NCI-H2107 treated with DMSO at 0.1 percent for 48 hours (cell line): ENCODE results near the gene LACRT.
"Not testable (repeated sequence)": the region's sequence is repeated elsewhere in the genome, so short reads cannot be mapped to it uniquely, and the experiment has no call there.

Experiments
- DNase-seq: peaks from one replicate; lab custom pipeline; 2025; ENCODE audit not compliant: unreplicated experiment; lab: John Stamatoyannopoulos, UW

LACRT gene

DNA sequence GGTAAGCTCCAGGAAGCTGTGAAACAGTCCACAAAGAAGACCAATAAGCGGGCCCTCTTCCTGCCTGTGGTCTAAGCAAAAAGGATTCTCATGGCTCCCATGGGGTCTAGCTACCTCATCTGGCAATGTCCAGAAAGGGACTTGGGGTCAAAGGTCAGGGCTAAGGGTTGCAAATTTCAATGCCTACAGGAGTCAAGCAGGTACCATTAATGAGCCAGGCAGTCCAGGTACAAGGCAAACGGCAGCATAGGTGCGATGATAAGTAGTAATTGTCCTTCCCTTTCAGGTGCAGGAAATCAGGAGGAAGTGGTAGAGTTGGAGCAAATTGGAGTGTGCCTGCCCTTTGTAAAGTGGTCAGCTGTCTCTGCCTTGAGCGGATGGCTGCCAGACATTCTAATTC lies 6.4 kb upstream of the LACRT start:
- DNase-seq = no peak

DNA sequence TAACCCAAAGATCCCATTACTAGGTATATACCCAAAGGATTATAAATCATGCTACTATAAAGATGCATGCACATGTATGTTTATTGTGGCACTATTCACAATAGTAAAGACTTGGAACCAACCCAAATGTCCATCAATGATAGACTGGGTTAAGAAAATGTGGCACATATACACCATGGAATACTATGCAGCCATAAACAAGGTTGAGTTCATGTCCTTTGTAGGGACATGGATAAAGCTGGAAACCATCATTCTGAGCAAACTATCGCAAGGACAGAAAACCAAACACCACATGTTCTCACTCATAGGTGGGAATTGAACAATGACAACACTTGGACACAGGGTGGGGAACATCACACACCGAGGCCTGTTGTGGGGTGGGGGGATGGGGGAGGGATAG lies 4.4 kb upstream of the LACRT start:
- not testable (repeated sequence) for DNase-seq

DNA sequence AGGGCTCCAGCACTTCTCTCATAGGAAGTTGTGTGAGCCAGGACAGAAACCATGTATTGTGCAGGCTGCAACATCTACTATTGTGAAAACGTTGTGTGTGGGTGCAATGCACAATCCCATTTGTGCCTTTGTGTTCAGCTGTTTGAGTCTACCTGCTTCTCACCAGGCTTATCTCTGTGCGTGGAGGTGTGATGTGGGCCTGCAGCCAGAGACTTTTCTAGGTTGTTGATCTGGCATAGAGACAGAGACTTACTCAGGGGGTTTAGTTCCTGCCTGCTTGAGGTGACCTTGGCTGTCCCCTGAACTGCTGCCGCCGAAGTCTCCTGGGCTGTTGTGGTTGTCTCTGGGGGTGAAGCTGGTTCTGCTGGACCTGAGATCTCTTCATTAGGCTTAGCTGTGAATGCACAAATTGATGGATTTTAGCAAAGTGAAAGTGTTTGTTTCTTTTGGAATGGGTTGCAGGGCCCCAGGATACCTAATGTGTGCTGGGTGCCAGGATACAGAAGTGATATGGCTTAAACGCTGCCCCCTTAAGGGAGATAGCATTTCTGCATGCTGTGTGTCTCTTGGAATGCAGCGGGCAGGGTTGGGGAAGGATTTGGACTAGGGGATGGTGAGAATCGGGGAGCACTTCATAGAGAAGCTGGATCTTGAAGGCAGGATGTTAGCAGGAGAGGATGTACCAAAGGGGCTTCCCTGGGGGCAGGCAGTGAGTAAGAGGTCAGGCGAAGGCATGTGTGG lies 2.5 kb downstream of the LACRT start:
- DNase-seq = no peak

DNA sequence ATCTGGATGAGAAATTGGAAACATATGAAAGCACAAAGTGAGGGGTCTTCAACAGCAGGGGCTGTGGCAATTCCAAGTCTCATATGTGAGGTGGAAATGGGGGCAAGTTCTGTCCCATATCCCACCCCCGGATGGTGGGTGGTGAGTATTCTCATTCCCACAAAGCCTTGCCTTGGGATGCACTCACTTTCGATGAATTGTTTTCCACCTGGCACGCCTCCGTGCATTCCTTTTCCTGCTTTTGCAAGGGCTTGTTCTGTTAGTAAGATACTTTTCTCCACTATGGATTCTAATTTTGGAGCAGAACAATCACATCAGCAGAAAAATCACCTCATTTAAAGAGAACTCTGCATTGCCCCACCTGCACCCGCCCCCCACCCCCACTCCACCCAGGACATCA lies 3.1 kb downstream of the LACRT start:
- DNase-seq = no peak

DNA sequence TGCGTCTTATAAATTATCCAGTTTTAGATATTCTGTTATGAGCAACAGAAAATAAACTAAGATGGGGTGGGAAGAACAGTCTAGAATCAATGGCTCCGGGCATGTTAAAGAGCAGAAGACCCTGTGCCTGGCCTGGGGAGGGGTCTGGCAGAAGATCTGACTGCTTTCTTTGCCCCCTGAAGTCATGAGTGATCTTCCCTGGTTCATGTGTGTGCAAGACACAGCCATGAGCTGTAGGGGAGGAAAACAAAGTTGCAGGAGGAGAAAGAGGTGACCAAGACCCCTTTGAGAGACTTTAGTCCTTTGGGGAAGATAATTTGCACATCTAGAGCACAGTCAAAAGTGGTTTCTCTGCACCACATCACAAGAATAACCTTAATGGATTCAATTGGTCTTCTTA lies 4.8 kb downstream of the LACRT start:
- no peak for DNase-seq

DNA sequence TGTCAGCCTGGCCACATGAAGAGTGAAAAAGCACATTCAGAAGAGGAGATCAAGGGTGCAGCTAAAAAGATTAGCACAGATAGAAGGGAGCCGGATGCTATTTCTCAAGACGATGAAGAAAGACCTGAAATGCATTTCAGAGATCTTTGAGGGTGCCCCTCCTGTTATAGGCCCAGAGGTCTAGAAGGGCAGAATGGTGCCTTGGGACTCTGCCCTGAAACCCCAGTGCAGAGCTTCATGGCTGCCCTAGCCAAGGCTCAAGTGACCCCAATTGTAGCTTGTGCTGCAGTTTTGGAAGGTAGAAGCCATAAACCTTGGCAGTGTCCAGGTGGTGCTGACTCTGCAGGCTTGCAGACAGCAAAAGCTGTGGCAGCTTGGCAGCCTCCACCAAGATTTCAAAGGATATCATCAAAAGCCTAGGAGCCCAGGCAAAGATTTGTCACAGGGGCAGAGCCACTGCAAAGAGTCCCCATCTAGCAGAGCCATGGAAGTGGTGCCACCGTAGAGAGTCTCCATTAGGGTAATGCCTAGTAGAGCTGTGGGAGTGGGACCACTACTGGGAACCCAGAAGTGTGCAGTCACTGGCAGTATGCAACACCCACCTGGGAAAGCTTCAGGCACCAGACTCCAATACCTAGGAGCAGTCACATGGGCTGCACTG lies 6.4 kb downstream of the LACRT start:
- no peak for DNase-seq

DNA sequence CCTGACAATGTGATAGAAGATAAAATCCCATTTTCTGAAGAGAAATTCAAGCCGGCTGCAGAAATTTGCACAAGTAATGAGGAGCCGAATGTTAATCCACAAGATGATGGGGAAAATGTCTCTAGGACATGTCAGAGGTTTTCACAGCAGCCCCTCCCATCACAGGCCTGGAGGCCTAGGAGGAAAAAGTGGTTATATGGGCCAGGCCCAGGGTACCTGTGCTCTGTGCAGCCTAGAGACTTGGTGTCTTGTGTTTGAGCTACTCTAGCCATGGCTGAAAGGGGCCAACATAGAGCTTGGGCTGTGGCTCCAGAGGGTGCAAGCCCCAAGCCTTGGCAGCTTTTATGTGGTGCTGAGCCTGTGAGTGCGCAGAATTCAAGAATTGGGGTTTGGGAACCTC lies 7.4 kb downstream of the LACRT start:
- no peak for DNase-seq

DNA sequence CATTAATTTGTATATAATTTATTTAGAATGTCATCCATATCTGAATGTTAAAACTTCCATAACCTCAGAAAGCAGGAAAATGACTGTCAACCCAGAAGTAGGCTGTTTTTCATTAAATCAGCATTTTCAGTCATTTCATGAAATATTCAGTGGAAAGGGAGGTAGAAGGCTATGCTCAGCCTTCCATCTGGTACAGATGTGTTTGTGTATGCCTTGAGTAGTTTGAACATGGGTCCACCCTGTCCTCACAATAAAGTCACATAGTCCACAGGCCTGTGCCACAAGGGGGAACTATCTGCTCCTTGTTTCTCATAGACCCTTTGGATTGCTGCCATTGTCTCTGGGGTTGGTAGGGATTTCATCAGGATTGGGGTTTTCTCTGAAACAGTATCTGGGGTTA lies 9.1 kb downstream of the LACRT start:
- no peak for DNase-seq

DNA sequence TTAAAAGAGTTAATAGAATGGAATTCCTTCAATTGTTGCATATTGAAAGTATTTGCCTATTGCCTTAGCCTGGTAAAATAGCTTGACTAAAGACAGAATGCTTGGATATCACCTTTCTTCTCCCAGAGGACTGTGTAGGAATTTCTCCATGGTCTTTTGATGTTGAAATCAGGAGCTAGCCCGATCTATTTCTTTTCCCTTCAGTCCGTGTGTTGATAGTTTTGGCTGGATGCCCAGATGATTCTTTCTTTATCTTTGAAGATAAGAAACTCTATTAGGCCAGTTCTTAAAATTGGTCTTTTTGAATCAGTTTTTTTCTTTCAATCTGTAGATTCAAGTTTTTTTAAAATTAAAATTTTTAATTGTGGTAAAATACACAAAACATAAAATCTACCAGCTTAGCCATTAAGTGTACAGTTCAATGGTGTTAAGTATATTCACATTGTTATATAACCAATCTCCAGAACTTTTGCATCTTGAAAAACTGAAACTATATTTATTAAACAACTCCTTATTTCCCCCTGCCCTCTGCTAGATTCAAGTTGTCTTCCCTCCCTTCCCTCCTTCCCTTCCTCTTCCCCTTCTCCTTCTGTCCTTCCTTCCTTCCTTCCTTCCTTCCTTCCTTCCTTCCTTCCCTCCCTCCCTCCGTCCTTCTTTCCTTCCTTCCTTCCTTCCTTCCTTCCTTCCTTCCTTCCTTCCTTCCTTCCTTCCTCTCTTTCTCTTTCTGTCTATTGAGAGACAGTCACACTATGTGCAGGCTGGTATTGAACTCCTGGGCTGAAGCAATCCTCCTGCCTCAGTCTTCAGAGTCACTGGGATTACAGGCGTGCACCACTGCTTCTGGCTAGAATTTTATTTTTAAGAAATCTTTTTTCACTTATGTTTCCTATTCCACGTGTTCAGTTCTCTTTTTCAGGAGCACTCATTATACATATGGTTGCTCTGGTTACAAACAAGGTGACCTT lies 10.1 kb downstream of the LACRT start:
- DNase-seq = no peak

DNA sequence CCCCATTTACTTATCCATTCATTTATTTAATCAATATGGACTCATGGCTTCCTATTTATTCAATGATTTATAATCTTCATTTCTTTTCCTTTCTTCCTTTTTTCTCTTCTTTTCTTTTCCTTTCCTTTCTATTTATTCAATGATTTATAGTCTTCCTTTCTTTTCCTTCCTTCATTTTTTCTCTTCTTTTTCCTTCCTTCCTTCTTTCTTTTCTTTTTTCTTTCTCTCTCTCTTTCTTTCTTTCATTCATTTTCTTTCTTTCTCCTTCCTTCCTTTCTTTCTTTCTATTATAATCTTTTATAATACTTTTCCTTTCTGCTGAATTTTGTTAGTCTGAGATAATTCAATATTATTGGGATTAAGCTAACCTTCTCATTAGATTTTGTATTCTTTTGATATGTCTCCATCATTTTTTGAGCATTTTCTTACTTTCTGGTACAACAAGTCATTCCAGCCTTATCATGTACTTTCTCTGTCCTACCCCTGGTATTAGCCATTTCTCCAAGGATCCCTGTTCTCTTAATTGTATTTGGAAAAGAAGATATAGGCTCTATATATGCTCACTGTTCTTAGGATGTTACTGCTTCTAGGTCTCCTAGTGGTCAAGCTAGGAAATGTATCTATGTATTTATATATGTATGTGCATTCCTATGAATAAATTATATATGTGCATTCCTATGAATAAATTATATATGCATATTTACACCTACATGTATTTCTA lies 12.1 kb downstream of the LACRT start:
- no peak for DNase-seq

DNA sequence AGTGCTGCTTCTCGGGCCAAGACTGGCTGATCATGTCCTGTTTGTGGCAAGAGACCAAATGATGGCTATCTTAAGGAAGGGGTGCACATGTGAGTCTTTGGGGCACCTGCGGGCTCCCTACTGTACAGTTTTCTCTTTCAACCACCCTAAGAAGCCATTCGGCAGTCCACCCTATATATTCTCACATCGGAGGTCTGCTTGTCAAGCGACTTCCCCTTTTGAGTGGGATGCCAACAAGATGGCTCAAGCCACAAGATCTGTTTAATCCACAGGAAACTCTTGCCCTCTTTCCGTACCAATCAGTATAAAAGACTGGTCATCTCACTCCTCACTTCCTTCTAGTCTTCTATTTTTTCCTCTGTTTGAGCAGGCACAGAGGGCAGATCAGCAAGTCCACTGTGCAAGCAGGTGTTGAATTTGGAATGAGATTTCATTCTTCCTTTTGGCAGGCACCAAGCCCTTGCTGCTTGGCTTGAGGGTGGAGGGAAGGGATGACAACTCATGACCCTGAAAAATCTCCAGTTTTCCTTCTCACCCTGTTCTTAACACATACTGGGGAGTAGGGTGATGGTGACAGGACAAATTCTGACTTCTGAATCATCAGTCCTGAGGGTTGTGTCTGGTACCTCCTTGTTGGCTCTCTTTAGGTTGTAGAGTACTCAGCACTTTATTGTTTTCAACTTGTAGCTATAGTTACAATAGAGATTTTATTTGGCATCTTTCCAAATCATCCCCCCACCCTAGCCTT lies 17.6 kb downstream of the LACRT start:
- no peak for DNase-seq

DNA sequence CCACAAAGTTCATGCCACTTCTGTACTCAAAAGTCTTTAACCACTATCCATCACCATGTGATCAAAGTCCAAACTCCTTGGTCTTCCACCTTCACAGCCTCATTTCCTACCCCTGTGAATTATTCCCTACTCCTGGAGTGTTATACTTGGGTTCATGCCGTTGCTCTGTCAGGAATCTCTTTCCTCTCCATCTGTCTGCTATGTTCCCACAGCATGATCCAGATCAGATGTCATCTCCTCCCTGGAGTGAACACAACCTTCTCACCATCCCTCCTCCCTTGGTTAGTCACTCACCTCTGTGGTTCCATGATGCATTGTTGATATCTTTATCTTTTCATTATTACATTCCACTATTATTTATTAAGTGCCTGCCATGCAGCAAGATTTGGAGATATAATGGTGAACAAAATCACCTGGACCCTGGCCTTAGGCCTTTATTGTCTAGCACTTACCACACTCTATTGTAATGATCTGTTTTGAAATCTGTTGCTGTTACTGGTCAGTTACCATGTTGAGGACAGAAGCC lies 22.4 kb downstream of the LACRT start:
- DNase-seq = no peak

DNA sequence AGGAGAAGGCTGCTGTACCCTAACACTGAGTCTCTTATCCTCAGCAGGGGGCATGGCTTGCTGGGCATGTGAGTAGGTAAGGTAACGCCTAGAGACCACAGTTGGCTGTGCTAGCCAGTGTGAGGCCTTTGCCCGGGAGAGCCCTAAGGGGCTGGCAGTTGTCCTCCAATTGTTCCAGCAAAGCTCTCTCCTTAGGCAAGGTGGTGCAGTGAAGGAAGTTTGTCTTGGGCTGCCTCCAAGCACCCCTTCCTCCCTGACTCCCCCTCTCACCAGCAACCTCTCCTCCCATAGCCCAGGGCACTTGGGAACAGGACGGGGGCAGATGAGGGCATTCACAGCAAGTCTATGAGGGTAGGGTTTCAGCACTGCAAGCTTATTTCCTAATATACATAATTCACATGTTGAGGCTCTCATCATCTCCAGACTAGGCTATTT lies 23.0 kb downstream of the LACRT start:
- DNase-seq = no peak

DNA sequence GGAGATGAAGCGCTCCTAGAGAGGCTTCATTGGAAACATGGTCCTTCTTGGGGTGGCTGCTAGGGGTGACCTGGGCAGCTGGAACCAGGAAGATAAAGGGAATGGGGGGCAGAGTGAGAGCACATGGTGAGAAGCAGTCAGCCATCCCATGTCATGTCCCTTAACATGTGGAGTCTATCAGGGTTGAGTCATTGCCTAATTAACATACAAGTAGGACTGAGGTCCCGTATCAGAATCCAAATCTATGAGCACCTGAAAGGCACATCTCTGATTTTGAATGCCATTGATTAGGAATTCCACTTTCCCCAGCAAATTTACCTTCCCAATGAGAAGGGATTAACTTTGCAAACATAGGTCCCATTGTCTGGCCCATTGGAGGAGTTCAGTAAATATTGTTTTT lies 25.9 kb downstream of the LACRT start:
- no peak for DNase-seq

DNA sequence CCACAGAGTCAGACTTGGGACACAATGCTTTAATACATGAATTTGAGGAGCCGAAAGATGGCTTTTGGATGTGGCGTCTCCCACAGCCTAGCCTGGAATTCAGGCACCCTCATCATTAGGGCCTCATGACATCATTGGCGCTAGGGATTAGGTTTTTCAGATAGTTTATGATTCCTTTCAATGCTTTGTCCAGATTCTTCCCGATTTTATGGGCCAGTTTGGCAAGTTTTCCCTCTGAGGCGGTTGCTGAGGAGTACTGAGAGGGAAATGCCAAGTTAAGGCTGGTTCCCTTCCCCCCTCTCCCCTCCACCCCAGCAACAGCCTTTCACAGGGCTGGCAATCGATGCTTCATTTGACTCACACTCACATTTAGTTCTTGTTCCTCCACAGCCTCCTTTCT lies 26.5 kb downstream of the LACRT start:
- DNase-seq = no peak

DNA sequence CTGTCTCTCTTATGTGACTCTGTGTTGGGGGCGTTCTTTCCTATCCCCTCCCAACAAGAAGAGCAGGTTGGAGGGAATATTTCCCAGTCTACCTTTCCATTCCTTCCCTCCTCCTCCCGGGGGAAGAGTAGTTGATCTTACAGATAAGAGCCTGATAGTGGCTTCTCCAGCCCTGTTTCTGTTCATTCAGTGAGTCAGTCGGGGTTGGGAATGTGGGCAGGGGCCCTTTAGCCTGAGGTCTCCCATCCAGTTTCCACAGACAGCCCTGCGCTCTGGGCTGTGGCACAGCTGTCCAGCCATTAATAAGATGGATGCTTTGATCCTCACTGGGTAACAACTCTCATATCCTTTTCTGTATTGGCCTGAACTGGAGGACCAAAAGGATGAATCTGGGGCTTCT lies 28.1 kb downstream of the LACRT start:
- DNase-seq = no peak

DNA sequence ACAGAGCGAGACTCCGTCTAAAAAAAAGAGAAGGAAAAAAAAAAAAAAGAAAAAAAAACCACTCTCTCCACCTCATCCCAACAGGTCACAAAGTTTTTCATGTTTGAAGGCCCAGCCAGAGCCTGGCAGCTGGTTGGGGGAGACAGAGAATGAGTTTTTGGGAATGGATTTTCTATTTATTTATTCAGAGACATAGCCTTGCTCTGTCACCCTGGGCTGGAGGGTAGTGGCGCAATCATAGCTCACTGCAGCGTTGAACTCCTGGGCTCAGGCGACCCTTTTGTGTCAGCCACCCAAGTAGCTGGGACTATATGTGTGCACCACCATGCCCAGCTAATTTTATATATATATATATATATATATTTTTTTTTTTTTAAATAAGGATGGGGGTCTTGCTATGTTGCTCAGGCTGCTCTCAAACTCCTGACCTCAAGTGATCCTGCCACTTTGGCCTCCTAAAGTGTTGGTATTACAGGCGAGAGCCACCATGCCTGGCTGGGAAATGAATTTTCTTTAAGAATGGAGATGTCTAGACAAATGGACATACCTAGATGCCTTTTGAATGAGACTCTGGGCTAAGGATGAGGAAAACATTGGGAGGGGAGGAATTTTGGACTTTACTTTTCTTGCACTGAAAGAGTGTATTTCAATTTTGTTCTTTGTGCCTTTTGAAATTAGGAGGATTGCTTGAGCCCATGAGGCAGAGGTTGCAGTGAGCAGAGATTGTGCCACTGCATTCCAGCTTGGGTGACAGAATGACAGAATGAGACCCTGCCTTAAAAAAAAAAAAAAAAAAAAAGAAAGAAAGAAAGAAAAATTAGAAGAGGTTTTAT lies 29.3 kb downstream of the LACRT start:
- no peak for DNase-seq

DNA sequence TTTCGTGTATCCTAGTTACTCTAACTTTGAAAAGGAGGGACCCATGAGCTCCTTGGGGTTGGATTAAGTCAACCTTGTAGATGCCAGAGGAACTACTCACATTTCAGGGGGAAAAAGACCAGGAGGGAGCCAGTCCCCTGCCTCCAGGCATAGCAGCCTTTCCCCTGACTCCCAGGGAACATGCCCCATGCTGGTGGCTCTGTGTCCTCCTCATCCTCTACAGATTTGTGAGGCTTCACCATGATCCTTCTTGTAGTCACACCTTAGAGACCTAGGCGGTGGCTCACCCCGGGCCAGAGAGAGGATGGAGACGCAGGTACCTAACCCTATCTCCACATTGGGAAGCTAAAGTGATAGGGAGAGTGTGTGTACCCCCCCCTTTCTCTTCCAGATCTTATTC lies 30.3 kb downstream of the LACRT start:
- no peak for DNase-seq

DNA sequence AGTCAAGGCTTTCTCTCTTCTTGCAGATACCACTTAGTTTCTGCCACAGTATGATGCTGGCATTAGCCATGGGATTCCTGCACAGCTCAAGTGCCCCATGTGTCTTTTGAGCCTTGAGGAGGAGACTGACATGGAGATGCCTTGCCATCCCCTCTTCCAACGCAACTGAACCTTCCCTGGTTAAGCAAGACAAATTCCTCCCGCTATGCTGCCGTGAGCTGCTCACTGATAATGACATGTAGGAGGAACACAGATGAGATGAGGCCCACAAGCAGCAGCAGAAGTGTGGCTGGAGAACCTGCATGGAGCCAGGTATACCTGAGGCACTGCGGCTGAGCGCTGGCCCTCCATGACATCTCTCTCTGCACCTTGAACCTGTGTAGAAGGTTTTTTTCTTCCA lies 30.8 kb downstream of the LACRT start:
- no peak for DNase-seq
